H9 (cell line): ENCODE data around the gene LHPP. TPM values are rescaled to one million over a fixed set of nuclear protein-coding genes. Genes with fewer than 3 reads are reported as not detected.

ENCODE experiments used
- DNase-seq: peaks from one replicate; pipeline ENCODE4 v3.0.0-alpha.2; 2017
- H2AFZ ChIP-seq: one replicate; pipeline ENCODE4 v1.6.1; 2013; ENCODE audit warnings: mild to moderate bottlenecking, low read length, control low read depth, moderate library complexity
- H2AK5ac ChIP-seq: 2 replicates; pipeline ENCODE4 v1.6.1; 2013; ENCODE audit warnings: low read length, control low read depth, mixed read lengths; ENCODE audit not compliant: insufficient read length
- H2BK120ac ChIP-seq: one replicate; pipeline ENCODE4 v1.6.1; 2013; ENCODE audit warnings: low read depth, mild to moderate bottlenecking, low read length, control low read depth, inconsistent platforms; ENCODE audit not compliant: poor library complexity, severe bottlenecking
- H2BK12ac ChIP-seq: 2 replicates; pipeline ENCODE4 v1.6.1; 2013; ENCODE audit warnings: low read length, control low read depth, mixed read lengths, low read depth; ENCODE audit not compliant: insufficient read length
- H2BK15ac ChIP-seq: 2 replicates; pipeline ENCODE4 v1.6.1; 2013; ENCODE audit warnings: low read depth, low read length, control low read depth
- H2BK20ac ChIP-seq: one replicate; pipeline ENCODE4 v1.6.1; 2013; ENCODE audit warnings: low read depth, mild to moderate bottlenecking, low read length, control low read depth, inconsistent platforms; ENCODE audit not compliant: poor library complexity, severe bottlenecking
- H2BK5ac ChIP-seq: 2 replicates; pipeline ENCODE4 v1.6.1; 2013; ENCODE audit warnings: low read length, control low read depth, mixed read lengths; ENCODE audit not compliant: insufficient read length
- H3K14ac ChIP-seq: 2 replicates; pipeline ENCODE4 v1.6.1; 2013; ENCODE audit warnings: low read length, control low read depth; ENCODE audit not compliant: insufficient read depth
- H3K18ac ChIP-seq: 2 replicates; pipeline ENCODE4 v1.6.1; 2013; ENCODE audit warnings: low read depth, mild to moderate bottlenecking, mixed read lengths, low read length, control low read depth; ENCODE audit not compliant: insufficient read length
- H3K23ac ChIP-seq: 2 replicates; pipeline ENCODE4 v1.6.1; 2013; ENCODE audit warnings: low read length, control low read depth, mixed read lengths, low read depth; ENCODE audit not compliant: insufficient read length
- H3K23me2 ChIP-seq: 2 replicates; pipeline ENCODE4 v1.6.1; 2013; ENCODE audit warnings: low read depth, mild to moderate bottlenecking, mixed read lengths, low read length, control low read depth; ENCODE audit not compliant: insufficient read length, poor library complexity, severe bottlenecking
- H3K27ac ChIP-seq: 2 replicates; pipeline ENCODE4 v1.5.1; 2013; ENCODE audit warnings: low read length, control low read depth, mixed read lengths, low read depth; ENCODE audit not compliant: insufficient read length
- H3K27me3 ChIP-seq: 2 replicates; pipeline ENCODE4 v1.6.1; 2013; ENCODE audit warnings: low read length, control low read depth, inconsistent platforms; ENCODE audit not compliant: insufficient read depth
- H3K4ac ChIP-seq: 2 replicates; pipeline ENCODE4 v1.6.1; 2013; ENCODE audit warnings: low read depth, mild to moderate bottlenecking, control low read depth, inconsistent platforms, low read length, moderate library complexity
- H3K4me1 ChIP-seq: 2 replicates; pipeline ENCODE4 v1.6.1; 2013; ENCODE audit warnings: low read length, control low read depth, inconsistent platforms; ENCODE audit not compliant: insufficient read depth
- H3K4me2 ChIP-seq: 2 replicates; pipeline ENCODE4 v1.6.1; 2013; ENCODE audit warnings: low read length, control low read depth, mixed read lengths; ENCODE audit not compliant: insufficient read length, insufficient read depth
- H3K56ac ChIP-seq: 2 replicates; pipeline ENCODE4 v1.6.1; 2013; ENCODE audit warnings: low read depth, mild to moderate bottlenecking, mixed read lengths, low read length, control low read depth; ENCODE audit not compliant: insufficient read length
- H3K79me1 ChIP-seq: 2 replicates; pipeline ENCODE4 v1.6.1; 2013; ENCODE audit warnings: low read depth, mild to moderate bottlenecking, moderate library complexity, low read length, control low read depth, inconsistent platforms; ENCODE audit not compliant: insufficient read depth, poor library complexity, severe bottlenecking
- H3K79me2 ChIP-seq: 2 replicates; pipeline ENCODE4 v1.6.1; 2013; ENCODE audit warnings: low read length, control low read depth, inconsistent platforms; ENCODE audit not compliant: insufficient read depth
- H3K9ac ChIP-seq: 2 replicates; pipeline ENCODE4 v1.6.1; 2013; ENCODE audit warnings: low read length, control low read depth, mixed read lengths; ENCODE audit not compliant: insufficient read length; ENCODE audit errors: extremely low read depth
- H3K9me3 ChIP-seq: one replicate; pipeline ENCODE4 v1.6.1; 2013; ENCODE audit warnings: low read depth, low read length, inconsistent platforms; ENCODE audit not compliant: control insufficient read depth
- H3T11ph ChIP-seq: one replicate; pipeline ENCODE4 v1.6.1; 2013; ENCODE audit warnings: mild to moderate bottlenecking, low read length, control low read depth, inconsistent platforms
- H4K20me1 ChIP-seq: one replicate; pipeline ENCODE4 v1.6.1; 2013; ENCODE audit not compliant: control insufficient read depth, insufficient read length, insufficient read depth
- H4K5ac ChIP-seq: 2 replicates; pipeline ENCODE4 v1.6.1; 2013; ENCODE audit warnings: low read depth, mild to moderate bottlenecking, mixed read lengths, low read length, control low read depth; ENCODE audit not compliant: insufficient read length
- H4K8ac ChIP-seq: replicated peaks from 2 replicates; pipeline ENCODE4 v1.6.1; 2013; ENCODE audit warnings: low read length, control low read depth, mixed read lengths, low read depth; ENCODE audit not compliant: insufficient read length
- H4K91ac ChIP-seq: 2 replicates; pipeline ENCODE4 v1.6.1; 2013; ENCODE audit warnings: low read depth, mild to moderate bottlenecking, moderate library complexity, mixed read lengths, low read length, control low read depth; ENCODE audit not compliant: insufficient read length
- H3K27ac Mint-ChIP-seq, 3 experiments: 2 replicates in 2 of 3; 3 replicates in 1 of 3; pipeline ENCODE4 v1.8.0; 2020 to 2021; ENCODE audit warnings: mixed read lengths in 3 of 3, mild to moderate bottlenecking in 1 of 3, moderate library complexity in 1 of 3
- H3K27me3 Mint-ChIP-seq: 2 replicates; pipeline ENCODE4 v1.8.0; 2021; ENCODE audit warnings: low read depth, mild to moderate bottlenecking, moderate library complexity, mixed read lengths
- H3K36me3 Mint-ChIP-seq, 3 experiments: 2 replicates in 2 of 3; 3 replicates in 1 of 3; pipeline ENCODE4 v1.8.0; 2020 to 2021; ENCODE audit warnings: low read depth in 3 of 3, mixed read lengths in 3 of 3; ENCODE audit not compliant: insufficient read depth in 1 of 3
- H3K4me1 Mint-ChIP-seq, 2 experiments: 2 replicates each; pipeline ENCODE4 v1.8.0; 2020; ENCODE audit warnings: mixed read lengths in 2 of 2
- H3K4me3 Mint-ChIP-seq, 2 experiments: 2 replicates in 1 of 2; 3 replicates in 1 of 2; pipeline ENCODE4 v1.8.0; 2020 to 2021; ENCODE audit warnings: mild to moderate bottlenecking in 2 of 2, mixed read lengths in 2 of 2, moderate library complexity in 1 of 2
- H3K9me3 Mint-ChIP-seq, 2 experiments: 2 replicates in 1 of 2; 3 replicates in 1 of 2; pipeline ENCODE4 v1.8.0; 2020; ENCODE audit warnings: mild to moderate bottlenecking in 2 of 2, mixed read lengths in 2 of 2, moderate library complexity in 1 of 2
- CTCF ChIP-seq: fragments of 200-600 bp; sonication (generic); conservative IDR thresholded peaks from 3 replicates; pipeline ENCODE4 v1.8.0; 2021; ENCODE audit warnings: antibody characterized with exemption, mild to moderate bottlenecking
- WGBS: extraction: QIAGEN DNeasy Blood & Tissue Kit; methylation state at CpG from one replicate; pipeline ENCODE4 v1.1.7; 2013; ENCODE audit warnings: missing lambda C conversion rate, low lambda C conversion rate, mixed read lengths; ENCODE audit not compliant: insufficient read length; ENCODE audit errors: extremely low coverage; 5-methylcytosine and 5-hydroxymethylcytosine counted together
- total RNA-seq: library from RNA; stranded (reverse); gene quantifications from 2 replicates; pipeline ENCODE4 v1.2.1, GENCODE V29; 2021

The LHPP gene
- total RNA-seq, 1 experiment from 2014 or later: 29.6 TPM

- Mint-ChIP-seq H3K36me3 (no peaks in the 10 kb centered on the region; a peak in 1 of 7 replicates), H3K27ac (peak overlapping the region in 1 of 3 experiments; percentile 86; a peak in 1 of 7 replicates)
Measured at GRCh38 chr10:124477614-124478363, 16.2 kb downstream of the LHPP start.

More at GRCh38 chr10:124477614-124478363, 16.2 kb downstream of the LHPP start:
- H3K27me3 ChIP-seq: no peaks in the 10 kb centered on the region
- H3K9ac ChIP-seq: no peak overlapping the region
- H3K4me2 ChIP-seq: no peak overlapping the region
- no peak overlapping the region for H2BK12ac ChIP-seq
- H3K79me2 ChIP-seq: no peaks in the 10 kb centered on the region
- H3K18ac ChIP-seq: no peak overlapping the region
- no peak overlapping the region for H3K14ac ChIP-seq
- Mint-ChIP-seq H3K4me3 (no peak overlapping the region), H3K4me1 (peaks cover 42 to 49% of the 10 kb centered on the region in 2 experiments), H3K27me3 (no peaks in the 10 kb centered on the region), H3K9me3 (no peaks in the 10 kb centered on the region)
- H2BK5ac ChIP-seq: no peak overlapping the region
- no peaks in the 10 kb centered on the region for H3K9me3 ChIP-seq
- no peak for TF ChIP-seq CTCF
- H2BK120ac ChIP-seq: no peak overlapping the region
- DNase-seq: peak; percentile 65
- H2AFZ ChIP-seq: no peak overlapping the region
- peaks cover 8% of the 10 kb centered on the region; the same call in 1 of the 2 replicates for H3K4me1 ChIP-seq
- no peak overlapping the region for H4K5ac ChIP-seq
- H2BK20ac ChIP-seq: no peak overlapping the region
- H3K27ac ChIP-seq: no peak overlapping the region
- H3K23me2 ChIP-seq: no peaks in the 10 kb centered on the region
- H4K91ac ChIP-seq: no peak overlapping the region
- H2AK5ac ChIP-seq: no peak overlapping the region
- H3K23ac ChIP-seq: no peak overlapping the region
- H4K8ac ChIP-seq: no peak overlapping the region
- no CpG with 5 or more reads among the region's 11 CpGs for WGBS
- no peak overlapping the region for H3K4ac ChIP-seq
- no peak overlapping the region for H2BK15ac ChIP-seq
- H3T11ph ChIP-seq: no peak overlapping the region
- no peaks in the 10 kb centered on the region for H3K79me1 ChIP-seq
- H4K20me1 ChIP-seq: peaks cover 4% of the 10 kb centered on the region
- H3K56ac ChIP-seq: no peak overlapping the region
